Measurements from ENCODE around the gene TRPM1.

Gene TRPM1

GRCh38 chr15:30962079-30962478, 139.4 kb downstream of the TRPM1 start:
- DNase-seq: no peak

GRCh38 chr15:30958219-30958618, 143.3 kb downstream of the TRPM1 start:
- no peak for DNase-seq

DNA sequence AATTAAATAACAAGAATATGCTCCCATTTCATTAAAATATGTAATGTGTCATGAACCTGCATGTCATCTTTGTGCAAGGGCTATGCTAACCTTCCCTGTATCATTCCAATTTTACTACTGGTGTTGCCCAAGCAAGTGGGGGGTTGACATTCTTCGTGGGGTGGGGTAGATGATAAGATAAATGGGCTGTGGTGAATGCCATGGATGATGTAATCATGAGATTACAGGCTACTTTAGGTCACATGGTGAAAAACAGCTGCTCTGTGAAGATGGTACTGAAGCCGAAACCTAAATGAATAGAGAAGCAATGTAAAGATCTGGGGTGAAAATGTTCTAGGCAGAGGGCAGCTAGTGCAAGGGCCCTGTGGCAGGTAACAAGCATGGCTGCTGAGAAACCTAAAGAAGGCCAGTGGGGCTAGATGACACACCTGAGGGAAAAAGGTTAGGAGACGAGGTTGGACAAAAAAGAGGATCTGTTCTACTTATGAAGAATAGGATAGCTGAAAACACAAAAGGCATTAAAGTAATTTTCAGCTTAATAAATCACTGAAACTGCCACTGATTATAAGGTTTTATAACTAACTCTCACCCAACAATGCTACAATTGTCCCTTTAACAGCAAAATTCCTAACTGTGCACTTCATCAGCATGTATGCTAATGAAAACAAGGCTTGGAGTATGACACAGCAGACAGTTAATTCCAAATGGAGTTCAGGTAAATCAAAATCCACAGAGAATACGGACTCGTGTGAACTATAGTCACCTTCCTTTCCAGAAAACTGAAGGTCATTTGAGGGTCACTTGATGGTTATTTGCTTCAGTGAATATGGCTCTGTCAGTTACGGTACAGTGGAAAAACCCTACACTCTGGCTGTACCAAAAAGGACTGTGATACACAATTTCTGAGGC, 145.1 kb downstream of the TRPM1 start:
- no peak for DNase-seq

GRCh38 chr15:30954674-30955073, 146.9 kb downstream of the TRPM1 start:
- no peak for DNase-seq

GRCh38 chr15:30953731-30954378, 147.7 kb downstream of the TRPM1 start:
- DNase-seq: no peak

DNA sequence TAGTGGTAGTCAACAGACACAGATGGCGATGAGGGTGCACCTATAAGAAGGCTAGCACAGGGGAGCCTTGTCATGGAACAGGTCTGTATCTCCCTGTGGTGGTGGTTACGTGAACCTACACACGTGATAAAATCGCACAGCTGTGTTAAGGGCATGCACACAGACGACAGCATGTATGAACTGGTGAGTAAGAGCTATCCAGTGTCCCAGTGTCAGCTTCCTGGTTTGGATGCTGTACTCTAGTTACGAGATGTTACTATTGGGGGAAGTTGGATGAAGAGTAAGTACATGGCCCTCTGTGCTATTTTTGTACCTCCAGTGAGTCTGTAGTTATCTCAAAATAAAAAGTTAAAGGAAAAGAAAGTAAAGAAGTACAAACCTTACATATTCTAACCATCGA, 148.3 kb downstream of the TRPM1 start:
- DNase-seq: no peak

All from COR-L47 (cell line).